GM21367 (cell line): ENCODE measurements around the gene FBXO46.

Source experiments
- ATAC-seq: cut with Tn5 transposase; IDR thresholded peaks from one replicate; pipeline ENCODE4 v1.9.1; 2021; ENCODE audit not compliant: unreplicated experiment

FBXO46 gene

DNA sequence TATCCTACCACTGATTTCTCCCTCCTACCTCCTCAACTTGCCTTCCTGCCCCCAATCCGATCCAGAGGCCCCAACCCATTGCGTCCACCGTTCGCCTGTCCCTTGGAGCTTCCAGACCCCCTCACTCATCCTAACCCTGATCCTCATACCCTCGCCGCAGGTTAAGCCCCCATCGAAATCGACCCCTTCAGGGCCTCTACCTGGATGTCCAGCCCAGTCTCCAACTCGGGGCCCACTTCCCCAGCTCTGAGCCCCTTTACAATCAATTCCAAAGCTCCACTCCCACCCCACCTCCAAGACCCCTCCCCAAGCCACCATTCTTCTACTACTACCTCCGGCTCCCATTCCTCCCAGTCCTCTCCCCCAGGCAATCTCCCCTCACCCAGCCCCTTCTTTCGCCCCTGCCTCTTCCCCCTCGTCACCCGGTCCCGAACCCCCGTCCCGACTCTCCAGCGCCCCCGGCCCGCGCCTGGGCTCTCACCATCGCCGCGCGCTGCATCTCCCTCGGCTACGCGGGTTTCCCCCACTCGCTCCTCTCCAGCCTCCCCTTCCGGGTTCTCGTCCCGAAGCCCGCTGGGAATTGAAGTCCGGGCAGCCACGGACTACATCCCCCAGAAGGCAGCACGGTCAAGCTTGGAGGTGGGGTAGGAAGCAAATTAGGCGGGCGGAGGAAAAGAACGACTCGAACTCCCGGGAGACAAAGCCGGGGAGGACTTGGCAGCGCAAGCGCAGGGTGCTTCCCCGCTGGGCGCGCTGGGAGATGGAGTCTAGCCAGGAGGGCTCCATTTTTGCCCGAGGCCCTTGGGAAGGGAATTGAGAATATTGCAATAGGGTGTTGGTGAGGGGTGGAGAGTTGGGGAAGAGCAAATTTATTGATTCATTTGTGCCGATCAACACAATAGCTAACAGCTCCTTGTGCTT, at the start of gene FBXO46:
FBXO46 (minus strand) TSS at position 529 of the 921 bp plus-strand sequence. CDS start 17,401 bp downstream, outside the sequence.
- peak; percentile 89 for ATAC-seq

DNA sequence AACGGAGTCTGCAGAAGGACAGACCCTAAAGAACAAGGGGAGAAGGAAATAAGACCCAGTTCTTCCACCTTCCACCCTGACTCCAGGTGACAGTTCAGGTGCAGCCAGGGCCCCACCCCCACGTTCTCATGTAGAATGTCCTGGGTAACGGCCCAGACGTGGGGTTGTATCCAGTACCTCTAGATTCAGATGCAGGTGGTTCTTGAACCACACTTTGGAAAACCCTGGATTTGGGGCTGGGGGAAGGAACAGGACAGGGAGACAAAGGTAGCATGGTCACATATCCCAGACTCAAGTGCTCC, 49.4 kb upstream of the FBXO46 start:
- ATAC-seq: no peak

GRCh38 chr19:45779231-45780145, 48.8 kb upstream of the FBXO46 start:
- peak; percentile 62 for ATAC-seq

DNA sequence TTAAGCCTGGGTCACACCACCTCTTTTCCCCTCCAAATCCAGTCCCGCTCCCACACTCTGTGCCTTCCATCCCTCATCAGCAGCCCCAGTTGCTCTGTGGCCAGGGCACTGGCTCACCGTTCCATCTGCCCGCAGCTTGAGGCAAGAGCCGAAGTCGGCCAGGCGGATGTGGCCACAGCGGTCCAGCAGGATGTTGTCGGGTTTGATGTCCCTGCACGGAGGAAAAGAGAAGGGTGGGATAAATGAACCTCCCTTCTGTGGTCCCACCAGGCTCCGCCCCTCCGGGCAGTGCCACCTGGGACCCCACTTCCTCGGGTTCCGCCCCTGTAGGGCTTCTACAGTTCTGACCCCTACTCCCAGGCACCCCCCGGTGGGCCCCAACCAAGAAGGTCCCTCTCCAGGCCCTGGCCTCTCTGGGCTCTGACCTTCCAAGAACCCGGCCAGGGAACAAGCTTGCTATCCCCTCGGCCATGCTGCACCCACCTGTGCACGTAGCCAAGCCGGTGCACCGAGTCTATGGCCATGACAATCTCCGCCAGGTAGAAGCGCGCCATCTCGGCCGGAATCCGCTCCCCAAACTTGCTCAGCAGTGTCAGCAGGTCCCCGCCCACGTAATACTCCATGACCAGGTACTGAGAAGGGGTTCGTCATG, 47.4 kb upstream of the FBXO46 start:
- ATAC-seq: no peak

DNA sequence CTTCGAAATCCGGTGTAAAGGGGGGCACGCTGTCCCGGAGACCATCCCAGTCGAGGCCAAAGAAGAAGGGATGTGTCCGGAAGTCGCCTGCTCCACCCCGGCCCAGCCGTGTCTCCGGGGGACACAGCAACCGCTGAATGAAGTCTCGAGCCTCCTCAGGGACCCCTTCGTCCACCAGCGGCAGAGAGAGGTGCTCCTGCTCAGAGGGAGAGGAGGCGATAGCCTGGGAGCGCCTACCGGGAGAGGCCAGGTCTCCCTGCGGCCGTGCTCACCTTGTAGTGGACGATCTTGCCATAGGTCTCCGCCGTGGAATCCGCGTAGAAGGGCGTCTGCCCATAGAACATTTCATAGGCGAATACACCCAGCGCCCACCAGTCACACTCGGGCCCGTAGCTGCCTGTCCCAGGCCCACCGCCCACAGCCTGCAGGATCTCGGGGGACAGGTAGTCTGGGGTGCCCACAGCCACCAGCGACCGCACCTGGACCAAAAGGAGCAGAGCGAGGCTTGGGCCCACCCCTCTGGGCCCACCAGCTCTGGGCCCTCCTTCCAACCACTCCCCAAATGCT, 46.8 kb upstream of the FBXO46 start:
- no peak for ATAC-seq

DNA sequence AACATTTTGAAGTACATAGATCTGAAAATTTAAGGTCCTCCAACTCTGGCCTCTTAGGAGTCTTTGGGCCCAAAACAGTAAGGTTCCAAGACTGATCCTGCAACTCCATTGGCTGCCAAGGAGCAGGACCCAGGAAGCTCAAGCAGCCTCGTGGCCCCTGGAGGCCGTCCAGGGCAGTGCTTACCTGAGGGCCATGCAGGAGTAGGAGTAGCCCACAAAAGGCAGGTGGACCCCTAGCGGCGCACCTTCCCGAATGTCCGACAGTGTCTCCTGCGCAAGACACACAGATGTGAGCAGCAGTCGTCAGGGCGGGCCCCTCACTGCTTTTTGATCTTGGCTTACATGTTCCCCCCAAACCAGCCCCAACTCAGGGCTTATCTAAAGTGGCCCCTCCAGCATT, 44.1 kb upstream of the FBXO46 start:
- ATAC-seq: no peak

GRCh38 chr19:45773384-45773783, 42.7 kb upstream of the FBXO46 start:
- ATAC-seq: no peak

GRCh38 chr19:45772912-45773311, 42.2 kb upstream of the FBXO46 start:
- ATAC-seq: no peak

DNA sequence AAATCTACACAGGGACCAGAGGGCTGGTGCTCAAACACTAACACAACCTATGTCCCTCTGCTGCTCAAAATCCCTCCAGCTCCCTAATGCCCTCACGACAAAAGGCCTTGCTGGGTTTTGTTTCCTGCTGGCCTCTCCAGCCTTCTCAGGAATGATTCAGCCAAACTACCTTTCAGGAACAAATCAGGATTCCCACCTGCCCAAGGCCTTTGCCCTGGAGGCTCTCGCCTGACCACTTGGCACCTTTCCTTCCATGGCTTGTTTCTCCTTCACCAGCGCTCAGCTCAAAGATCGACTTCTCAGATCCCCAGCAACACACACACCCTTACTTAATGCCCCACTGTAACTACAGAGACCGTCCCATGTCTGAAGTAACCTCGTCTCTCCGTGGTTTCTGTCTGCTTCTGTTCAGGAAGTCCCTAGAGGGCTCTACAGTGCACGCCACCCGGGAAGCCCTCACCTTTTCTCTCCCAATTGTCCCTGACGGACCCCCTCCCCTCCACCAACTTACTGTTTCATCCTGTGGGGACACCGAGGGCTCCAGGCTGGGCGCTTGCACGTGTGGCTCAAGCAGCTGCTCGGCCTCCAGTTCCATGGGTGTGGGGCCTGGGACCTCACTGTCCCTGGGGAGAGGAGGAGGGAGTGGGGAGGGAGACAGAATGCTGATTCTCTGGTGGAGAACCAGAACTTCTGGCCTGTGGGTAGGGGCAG, 41.6 kb upstream of the FBXO46 start:
- ATAC-seq: no peak

- no peak for ATAC-seq
Observed at GRCh38 chr19:45771311-45771933, 40.7 kb upstream of the FBXO46 start.

- ATAC-seq: peak; percentile 37
Observed at GRCh38 chr19:45770192-45771101, 39.8 kb upstream of the FBXO46 start.

DNA sequence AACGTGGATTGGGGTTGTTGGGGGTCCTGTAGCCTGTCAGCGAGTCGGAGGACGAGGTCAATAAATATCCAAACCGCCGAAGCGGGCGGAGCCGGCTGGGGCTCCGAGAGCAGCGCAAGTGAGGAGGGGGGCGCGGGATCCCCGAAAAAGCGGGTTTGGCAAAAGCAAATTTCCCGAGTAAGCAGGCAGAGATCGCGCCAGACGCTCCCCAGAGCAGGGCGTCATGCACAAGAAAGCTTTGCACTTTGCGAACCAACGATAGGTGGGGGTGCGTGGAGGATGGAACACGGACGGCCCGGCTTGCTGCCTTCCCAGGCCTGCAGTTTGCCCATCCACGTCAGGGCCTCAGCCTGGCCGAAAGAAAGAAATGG, 39.1 kb upstream of the FBXO46 start:
- ATAC-seq: no peak

DNA sequence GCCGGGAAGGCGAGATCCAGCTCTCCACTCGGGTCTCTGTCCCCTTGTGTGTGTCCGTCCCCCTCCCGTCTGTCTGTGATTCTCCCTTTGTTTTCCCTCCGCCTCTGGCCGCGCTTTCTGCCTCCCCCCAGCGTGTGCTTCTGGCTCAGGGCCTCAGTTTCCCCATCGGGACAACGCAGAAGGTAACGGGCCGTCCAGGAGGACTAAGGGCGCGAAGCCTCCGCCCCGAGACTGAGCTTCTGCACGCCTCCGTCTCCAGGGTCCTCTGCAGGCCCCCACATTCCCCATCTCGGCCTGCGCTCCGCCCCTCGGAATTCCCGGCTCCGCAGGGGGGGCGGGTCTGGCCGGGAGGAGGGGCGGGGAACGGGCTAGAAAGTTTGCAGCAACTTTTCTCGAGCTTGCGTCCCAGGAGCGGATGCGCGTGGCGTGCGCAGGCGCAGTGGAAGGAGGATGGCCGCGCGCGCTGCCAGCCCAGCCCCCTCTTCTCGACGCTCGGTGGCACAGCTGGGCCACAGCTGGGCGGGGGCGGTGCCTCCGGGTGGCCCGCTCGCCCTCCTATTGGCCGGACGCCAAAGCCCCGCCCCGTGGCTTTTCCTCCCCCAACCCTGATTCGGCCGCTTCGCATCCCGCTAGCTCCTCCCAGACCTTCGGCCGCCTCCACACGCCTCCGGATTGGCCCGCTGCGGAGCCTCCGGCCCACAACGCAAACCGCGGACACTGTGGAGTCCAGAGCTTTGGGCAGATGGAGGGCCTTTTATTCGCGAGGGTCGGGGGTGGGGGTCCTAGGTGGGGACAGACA, 38.5 kb upstream of the FBXO46 start, which contains the start of gene SIX5:
SIX5 (minus strand) TSS at position 269 of the 799 bp plus-strand sequence. CDS start 408 bp downstream, outside the sequence.
- peak; percentile 51 for ATAC-seq

GRCh38 chr19:45768655-45768983, 37.9 kb upstream of the FBXO46 start:
- no peak for ATAC-seq

DNA sequence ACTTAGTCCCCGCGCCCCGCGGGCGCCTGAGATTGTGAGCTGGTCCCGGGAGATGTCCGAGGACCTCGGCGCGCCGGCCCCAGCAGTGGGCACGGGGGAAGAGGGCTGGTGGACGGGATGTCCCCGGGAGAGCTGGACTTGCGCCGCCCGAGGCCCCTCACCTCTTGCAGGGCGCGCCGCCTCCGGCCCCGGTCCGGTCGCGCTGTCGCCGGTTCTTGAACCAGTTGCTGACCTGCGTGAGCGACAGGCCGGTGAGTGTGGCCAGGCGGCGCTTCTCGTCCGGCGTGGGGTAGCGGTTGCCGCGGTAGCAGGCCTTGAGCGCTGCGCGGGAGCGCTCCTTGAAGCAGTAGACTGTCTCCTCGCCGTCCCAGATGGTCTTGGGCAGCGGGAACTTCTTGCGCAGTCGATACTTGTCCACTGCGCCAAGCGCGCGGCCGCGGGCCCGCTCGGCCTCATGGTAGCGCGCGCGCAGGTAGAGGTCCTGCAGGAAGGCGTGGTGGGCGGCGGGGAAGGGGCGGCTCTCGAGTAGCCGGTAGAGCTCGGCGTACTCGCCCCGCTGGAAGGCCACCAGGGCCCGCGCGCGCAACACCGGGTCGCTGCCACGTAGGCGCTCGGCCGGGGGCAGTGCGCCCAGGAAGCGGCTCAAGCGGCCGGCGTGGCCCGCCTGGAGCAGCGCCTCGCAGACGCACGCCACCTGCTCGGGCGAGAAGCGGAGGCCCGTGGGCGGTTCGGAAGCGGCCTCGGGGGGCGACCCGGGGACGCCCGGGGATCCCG, 37.4 kb upstream of the FBXO46 start:
- ATAC-seq: no peak

GRCh38 chr19:45767410-45767880, 36.7 kb upstream of the FBXO46 start:
- ATAC-seq: no peak

GRCh38 chr19:45766869-45767346, 36.2 kb upstream of the FBXO46 start:
- no peak for ATAC-seq
